ENCODE measurements around the gene GARS1.
"Not testable (repeated sequence)": the region's sequence is repeated elsewhere in the genome, so short reads cannot be mapped to it uniquely, and the experiment has no call there.

The GARS1 gene

DNA sequence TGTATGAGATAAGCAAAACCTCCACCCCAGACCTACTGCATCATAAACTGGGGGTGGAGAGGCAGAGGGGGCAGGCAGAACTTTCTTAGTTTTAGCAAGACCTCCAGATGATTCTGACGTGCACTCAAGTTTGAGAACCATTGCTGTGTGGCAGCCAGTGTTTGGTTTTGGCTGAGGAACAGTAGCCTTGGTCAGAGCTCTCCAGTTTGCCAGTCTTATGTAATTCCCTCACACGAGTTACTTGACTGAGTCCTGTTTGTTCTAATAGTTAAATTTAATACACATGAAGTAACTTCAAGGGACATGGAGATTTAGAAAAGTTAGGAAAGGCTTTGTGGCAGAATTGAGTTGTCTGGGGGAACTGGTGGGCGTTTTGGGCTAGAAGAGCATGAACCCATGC, 38.5 kb downstream of the GARS1 start:
- DNase-seq: no peak

DNA sequence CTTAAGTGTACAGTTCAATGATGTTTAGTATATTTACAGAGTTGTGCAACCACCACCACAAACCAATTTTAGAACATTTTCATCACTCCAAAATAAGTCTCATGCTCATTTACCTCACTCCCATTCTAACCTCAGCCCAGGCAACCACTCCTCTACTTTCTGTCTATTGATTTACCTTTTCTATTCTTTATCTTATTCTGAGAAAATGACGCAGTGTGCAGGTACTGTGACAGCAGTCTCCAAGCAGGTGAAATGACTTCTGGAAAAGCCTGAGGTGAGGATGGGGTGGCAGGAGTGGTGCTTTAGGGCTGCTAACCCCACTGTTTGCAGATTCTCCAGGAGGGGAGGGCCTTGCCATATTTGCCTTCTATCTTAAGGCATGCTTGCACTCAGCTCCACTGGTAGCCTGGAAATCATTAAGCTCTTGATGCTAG, 39.5 kb downstream of the GARS1 start:
- no peak for DNase-seq

GRCh38 chr7:30634634-30635201, 40.0 kb downstream of the GARS1 start:
- DNase-seq: no peak

DNA sequence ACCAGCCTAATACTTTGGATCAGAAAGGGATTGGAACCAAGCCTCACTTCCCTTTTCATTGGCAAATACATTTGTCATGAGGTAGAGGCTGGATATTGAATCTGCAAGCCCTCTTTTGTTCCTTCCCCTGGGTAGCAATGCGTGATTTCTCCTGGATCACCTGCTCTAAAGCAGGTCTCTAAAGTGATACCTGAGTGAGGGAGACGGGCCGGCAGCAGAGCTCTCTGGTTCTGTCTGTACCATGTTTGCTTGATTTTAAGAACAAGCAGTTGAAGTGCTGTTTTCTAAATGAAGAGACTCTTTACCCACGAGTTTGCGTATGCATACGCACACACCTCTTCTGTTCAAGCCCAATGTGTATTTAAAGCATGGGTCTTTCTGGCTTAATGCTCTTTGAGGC, 41.1 kb downstream of the GARS1 start:
- DNase-seq: peak; percentile 75

GRCh38 chr7:30642322-30642721, 47.6 kb downstream of the GARS1 start:
- DNase-seq: not testable (repeated sequence)

GRCh38 chr7:30642789-30643188, 48.1 kb downstream of the GARS1 start:
- DNase-seq: no peak

DNA sequence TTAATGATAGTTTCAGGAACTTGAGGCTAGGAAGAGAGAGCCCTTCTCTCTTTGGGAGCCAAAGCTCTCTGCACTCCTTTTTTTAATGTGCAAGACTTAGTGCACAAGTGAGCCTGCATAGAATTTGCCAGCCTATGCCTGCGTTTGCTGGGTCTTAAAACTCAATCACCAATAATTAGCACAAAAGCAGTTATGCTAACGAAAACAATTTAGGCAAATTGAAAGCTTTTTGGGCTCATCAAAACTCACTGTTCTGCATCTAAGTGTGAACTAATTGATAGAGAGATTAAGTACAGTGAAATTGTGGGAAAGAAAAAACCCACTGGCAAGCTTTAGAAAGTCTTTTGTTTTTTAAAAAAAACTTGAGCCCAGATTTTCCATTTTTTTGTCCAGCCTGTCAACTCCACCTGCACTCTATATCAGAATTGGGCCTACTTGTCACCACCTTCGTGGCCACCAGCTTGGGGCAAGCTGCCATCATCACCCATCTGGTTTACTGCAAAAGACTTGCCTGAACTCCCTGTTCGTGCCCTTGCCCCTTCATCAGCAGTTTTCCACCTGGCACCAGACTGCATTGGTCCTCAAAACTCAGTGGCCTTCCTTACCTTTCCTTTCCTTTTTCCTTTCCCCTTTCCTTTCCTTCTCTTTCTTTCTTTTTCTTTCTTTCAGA, 49.7 kb downstream of the GARS1 start:
- DNase-seq: no peak

GRCh38 chr7:30645661-30646060, 51.0 kb downstream of the GARS1 start:
- no peak for DNase-seq

DNA sequence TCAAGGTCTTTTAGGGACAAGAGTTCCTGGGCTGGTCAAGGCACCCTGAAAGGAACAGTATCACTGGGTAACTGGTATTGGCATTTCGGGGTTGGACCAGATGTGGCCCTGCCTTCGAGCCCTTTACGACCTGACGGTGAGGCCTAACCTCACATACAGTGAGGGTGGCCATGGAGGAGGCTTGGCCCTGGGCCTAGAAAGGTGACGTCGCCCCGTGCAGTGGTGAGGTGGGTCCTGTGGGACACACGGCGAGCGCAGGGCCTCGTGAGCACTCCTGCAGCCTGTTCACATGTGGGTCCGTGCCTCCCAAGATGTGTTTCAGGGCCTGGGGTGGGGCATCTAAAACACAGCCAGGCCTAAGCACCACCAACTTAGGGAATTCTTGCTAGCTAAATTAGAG, 51.5 kb downstream of the GARS1 start:
- no peak for DNase-seq

GRCh38 chr7:30647589-30648364, 53.1 kb downstream of the GARS1 start:
- DNase-seq: no peak

DNA sequence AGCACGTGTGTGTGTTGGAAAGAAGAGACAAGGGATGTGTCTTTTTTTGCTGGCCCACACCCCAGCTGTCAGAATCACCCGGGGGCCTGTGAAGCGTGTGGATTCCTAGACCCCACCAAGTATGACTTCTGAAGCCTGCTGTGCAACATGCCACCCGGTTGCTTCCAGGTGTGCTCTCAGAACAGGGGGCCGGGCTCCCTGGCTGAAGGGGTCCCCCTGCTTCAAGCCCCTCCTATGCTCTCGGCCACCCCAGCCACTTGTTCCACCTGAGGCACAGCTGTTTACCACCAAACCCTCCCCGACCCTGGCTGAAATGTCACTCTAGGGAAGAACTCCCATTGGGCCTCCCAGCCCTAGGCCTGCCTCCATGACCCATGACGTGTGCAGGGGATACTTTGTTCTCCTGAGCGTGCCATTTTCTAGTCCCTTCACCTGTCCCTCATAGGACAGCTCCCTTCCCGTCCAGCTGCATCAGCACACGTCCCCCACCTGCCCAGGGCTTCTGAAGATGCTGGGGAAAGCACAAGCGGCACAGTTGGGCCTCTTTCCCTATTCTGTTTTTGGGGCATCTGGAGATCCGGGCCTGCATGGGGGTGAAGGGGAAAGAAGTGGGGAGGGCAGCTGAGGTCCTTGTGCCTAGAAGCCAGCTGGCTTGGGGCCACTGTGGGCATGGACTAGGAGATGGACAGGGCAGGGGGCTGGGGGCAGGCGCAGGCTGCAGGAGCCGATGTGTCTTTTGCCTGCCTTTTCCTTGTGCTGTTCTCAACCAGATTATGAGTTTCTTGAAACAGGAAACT, 54.3 kb downstream of the GARS1 start:
- no peak for DNase-seq

GRCh38 chr7:30649717-30650420, 55.2 kb downstream of the GARS1 start:
- DNase-seq: no peak

- DNase-seq: no peak
Observed at GRCh38 chr7:30650421-30650808, 55.7 kb downstream of the GARS1 start.

GRCh38 chr7:30652132-30652531, 57.5 kb downstream of the GARS1 start:
- no peak for DNase-seq

GRCh38 chr7:30652698-30653641, 58.3 kb downstream of the GARS1 start:
- no peak for DNase-seq

DNA sequence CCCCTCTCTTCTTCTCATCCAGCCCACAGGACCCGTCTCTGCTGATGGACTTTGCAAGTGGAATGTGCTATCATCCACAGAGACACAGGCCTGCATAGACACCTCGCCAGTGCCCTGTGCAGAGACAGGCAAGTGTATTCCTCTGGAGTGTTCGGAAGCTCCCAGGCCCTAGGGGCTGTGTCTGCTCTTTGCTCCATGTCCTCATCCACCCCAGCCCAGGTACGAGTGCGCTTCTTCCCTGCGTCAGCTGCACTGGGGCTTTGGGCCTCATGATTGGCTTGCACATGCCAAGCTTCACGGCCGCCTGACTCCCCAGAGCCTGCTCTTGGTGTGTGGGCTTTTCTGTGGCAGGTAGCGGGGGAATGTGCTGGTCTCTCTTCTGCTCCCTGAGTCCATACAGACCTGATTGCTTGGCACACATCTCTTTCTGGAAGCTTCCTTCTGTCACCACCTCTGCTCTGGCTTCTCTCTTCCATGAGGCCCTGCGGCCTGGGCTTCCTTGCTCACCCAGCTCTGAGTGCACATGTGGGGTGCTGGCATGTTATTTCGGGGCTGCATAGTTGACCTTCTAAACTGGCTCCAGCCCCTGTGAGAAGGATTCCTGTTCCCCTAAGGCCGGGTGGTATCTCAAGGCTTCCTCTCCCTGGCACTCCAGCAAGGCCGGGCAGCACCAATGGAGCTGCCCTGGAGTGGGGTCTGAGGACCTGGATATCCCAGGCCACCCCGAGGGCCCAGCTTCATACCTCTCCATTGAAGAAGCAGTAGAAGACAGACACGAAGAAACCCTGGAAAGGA, 59.8 kb downstream of the GARS1 start:
- no peak for DNase-seq

GRCh38 chr7:30655096-30655970, 60.7 kb downstream of the GARS1 start:
- DNase-seq: no peak

- DNase-seq: no peak
Observed at GRCh38 chr7:30656006-30656957, 61.6 kb downstream of the GARS1 start.

Data from DMS153 (cell line).